ENCODE measurements around the gene GRAMD1B.

GRAMD1B gene

DNA sequence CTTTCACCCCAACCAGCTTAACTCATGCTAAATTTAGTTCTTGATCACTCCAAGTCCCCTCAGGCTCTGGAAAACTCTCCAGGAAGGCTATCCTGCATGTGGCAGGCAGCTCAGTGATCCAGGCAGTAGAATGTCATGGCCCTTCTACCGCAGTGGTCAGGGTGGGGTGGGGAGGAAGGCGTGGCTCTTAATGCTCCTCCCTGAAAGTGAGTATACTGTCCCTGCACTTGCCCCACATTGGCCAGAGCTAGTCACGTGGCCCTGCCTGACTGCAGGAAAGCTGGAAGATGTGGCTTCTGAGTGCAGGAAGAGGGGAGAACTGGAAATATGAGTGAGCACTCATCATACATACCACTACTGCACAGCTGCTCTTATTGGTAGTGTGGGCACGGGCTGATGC, 102.1 kb downstream of the GRAMD1B start:
- DNase-seq (ENCODE audit: low read depth), result peak; percentile 36

DNA sequence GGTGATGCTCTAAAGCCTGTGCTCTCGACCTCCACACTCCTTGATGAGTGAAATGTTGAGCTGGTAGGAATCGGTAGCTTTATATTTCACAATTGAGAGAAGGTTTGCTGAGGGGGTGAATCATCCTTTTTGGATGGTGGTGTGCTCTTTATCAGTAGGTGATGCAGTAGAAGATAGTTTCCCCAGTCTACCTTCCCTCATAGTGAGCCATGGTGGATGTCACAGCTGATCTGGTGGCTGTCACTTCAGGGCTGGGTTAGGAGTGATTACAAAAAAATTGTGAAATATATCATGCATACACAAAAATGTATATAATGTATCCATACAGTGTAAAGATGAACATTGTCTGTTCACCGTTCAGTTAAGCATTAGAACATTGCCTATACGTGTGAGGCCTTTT, 105.3 kb downstream of the GRAMD1B start:
- DNase-seq (ENCODE audit: low read depth), result no peak

DNA sequence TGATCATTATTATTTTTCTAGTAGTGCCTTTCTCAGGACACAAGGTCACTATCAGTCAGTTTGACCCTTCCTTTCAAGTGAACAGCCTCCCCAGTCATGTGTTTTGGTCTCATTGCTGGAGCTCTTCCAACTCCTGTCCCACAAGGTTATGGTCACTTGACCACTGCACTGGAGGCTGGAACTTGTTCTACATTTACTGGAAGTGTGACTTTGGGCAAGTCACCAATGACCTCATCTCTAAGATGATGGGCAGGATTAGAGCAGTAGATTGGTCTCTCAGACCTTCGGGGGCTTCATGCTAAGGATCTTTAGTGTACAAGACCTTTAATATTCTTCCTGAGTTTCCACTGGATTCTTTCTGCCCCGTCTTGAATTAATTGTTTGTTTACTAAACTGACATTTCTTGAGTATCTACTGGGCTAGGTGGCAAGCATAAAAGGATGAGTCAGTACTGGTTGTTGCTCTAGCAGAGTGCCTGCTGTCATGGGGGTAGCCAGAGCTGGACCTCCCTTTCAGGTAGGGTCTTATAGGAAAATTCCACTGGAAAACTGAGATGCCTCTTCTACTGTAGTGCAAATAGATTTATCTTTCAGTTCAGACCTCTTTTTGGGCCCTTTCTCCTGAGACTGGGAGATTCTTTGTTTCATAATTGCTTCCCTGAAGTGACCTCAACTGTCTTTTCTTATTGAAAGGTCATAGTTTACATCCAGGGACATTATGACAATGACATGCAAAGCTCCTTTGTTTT, 106.8 kb downstream of the GRAMD1B start:
- DNase-seq (ENCODE audit: low read depth), result peak; percentile 65

DNA sequence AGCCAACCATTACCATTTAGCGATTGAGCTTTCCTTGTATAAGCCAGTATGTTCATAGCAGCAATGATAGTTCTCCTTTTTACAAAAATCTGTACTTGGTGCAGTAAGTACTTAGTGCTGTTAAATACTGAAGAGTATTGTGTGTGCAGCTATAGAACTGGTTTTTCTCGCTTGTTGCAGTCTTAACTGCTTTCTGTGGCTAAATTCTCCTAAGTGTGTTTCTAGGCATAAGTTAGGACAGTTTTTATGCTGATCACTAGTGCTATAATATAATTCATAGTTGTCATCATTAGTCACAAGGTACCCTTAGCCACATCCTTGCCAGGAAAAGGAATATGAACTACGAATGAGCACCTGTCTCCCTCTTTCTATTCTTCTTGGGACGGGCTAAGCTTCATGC, 107.7 kb downstream of the GRAMD1B start:
- DNase-seq (ENCODE audit: low read depth), result no peak

DNA sequence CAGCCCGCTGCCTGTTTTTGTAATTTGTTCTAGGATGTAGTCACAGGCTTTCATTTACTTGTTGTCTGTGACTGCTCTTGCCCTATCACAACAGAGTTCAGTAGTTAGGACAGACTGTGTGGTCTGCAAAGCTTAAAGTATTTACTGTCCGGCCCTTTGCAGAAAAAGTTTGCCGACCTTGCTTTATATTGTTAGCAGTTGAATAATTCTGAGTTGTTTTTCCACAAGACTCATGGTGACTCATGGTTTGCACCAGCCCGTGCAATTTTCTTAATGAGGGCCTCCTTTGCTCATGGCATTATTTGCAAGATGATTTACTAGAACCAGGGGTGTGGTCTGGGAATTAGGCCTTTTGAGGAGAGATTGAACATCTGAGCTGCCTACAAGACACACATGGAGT, 113.7 kb downstream of the GRAMD1B start:
- peak; percentile 92 for DNase-seq (ENCODE audit: low read depth)

DNA sequence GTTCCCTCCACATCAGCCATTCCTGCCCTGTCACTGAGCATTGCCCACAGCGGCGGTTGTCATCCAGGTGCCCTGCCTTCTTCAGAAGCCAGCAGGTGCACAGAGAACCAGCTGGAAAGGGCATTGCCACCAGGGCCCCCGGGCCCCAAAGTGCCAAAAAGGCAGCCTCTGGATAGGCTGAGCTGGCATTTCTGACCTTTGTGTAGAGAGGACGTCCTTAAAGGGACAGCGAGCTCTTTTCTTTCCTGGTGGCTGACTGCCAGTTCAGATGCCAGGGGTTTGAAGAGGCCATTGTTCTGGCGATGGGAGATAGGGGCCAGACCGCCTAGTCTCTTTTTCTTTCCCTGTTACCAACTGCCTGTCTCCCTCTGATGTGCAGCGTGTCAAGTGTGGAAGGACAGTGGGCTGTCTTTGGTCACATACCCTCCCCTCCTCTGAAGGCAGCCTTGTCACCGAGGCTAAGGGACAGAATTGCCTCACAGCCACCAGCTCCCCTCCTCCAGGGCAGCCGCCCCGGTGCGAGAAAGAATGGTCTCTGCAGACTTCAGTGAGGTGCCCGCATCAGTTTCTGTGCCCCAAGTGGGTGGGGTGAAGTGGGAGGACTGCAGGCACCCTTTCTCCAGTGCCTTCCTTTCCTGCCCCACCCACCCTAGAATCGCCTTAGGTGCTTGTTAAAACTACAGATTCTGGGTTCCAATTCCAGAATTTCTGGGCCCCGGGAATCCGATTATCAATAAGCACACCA, 114.7 kb downstream of the GRAMD1B start:
- no peak for DNase-seq (ENCODE audit: low read depth)

DNA sequence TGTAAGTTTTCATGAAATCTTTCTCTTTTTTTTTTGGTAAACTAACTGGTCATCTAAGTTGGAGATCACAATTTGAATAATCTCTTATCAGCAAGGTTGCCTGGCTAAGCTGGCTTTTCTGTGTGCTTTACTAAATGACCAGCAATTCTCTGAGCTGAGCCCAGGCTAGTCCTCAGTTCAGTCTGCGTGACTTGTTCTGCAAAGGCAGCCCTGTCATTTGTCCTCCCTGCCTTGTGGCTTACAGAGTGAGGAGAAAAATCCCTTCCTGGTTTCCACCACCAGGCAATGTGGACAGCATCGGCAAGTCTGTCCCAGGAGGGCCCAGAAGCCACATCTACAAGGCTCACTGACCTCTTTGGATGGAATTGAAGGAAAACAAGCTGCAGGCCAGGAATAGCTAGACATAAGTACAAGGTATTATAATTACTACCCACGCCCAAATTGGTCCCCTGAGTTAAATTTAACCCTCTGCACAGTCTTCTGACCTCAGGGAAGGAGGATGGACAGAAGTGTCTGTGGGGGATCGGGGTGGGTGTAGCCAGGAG, 115.7 kb downstream of the GRAMD1B start:
- peak; percentile 23 for DNase-seq (ENCODE audit: low read depth)

DNA sequence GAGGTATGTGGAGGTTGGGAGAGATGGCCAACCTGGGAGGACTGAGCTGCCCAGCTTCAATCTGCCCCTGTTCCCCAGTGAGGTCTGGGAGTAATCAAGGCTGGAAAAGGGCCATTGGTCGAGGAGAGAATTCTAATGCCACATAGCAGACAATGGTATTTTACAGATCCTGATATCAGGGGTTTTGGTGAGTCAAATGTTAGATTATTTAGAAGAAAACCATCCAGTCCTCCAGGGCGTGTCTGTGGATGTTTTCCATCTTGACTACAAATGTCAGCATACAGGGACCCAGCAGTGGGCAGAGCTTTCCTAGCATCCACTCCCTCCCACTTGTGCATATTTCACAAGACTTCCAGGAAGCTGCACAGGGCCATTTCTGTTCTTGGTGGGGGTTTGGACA, 116.4 kb downstream of the GRAMD1B start:
- DNase-seq (ENCODE audit: low read depth), result peak; percentile 88

DNA sequence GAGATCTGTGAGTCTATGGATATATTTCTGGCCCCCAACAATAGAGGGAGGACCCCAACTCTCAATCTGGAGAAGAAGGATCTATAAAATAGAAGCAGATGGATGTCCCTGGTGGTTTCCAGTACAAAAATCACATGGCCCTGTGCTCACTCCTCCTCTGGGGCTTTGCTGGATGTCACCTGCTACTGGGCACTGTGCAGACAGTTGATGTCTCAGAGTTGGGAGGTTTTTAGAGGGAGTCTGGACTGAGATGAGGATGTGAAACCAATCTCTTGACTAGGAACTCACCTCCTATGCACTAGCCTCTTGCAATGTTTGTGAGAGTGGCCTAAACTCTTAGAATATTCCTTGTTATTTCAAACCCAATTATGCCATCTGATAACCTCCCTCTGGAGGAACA, 117.1 kb downstream of the GRAMD1B start:
- DNase-seq (ENCODE audit: low read depth), result no peak

DNA sequence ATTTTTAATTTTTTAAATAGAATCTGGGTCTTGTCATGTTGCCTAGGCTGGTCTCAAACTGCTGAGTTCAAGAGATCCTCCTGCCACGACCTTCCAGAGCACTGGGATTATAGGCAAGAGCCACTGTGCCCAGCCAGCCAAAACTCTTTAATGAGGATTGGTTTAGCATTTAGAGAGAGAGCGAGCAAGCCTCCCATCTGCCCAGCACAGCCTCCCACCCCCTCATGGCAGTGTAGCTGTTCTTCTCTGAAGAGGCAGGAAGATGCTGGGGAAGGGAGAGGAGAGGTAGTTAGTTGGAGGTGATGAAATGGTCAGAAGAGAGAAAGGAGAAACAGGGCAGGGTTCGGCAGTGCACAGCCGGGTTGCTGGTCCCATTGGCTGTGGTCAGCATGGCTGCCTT, 118.7 kb downstream of the GRAMD1B start:
- DNase-seq (ENCODE audit: low read depth), result no peak

DNA sequence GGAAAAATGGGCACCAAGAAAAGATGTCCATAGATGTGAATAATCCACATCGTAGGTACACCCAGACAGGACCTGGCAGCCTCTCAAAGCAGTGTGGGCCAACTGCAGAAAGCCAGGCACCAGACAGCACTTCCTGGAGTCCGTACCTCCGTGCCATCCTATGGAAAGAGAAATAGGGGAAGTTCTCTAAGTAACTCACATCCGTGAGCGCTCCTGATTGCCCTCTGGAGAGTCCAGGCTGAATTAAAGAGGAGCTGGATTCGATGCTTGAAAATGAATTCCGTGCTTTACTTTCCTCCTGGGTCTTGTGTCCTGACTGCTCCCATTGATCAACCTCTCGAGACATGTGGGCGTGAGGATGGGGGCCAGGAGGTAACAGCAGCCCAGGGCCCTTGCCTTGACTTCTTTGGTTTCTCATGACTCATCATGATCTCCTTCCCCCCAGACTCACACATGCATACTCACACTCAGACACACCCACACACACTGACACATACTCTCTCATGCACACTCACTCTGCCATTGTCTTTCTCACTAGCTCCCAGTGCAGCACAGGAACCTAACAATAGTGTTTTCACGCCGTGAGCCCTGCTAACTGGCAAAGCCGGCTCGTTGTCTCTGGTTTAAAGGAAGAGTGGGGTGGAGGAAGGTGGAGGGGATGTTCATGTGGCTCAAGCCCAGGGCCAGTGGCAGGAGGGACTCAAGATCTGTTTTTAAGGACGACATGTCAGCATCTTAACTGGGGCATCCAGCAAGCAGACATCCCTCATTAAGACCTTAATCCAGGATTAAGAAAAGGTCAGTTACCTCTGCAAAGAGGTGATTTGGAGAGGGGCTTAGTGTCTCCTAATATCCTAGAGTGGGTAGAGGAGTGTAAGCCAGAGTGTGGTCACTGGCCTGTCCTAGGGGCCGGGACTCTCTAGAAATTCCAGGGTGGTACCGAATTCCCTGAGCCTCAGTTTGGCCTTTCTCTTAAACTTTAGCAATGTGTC, 120.2 kb downstream of the GRAMD1B start:
- no peak for DNase-seq (ENCODE audit: low read depth)

DNA sequence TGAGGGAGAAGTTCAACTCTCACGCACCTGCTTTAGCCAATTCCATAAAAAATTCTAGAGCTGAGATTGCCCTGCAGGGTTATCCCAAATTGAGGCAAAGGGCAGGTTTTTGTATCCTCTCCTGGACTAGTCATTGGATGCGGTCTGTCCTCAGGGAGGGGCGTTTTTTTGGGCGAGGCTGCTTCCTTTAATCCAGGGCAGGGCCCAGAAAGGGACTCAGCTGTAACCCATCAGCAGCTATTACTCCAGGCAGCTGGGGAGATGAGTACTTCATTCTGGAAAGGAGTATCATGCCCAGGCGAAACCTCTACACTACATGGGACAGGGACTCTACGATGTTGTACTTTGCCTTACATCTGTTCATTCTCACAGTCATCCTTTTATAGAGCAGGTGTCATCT, 121.0 kb downstream of the GRAMD1B start:
- DNase-seq (ENCODE audit: low read depth), result no peak

DNA sequence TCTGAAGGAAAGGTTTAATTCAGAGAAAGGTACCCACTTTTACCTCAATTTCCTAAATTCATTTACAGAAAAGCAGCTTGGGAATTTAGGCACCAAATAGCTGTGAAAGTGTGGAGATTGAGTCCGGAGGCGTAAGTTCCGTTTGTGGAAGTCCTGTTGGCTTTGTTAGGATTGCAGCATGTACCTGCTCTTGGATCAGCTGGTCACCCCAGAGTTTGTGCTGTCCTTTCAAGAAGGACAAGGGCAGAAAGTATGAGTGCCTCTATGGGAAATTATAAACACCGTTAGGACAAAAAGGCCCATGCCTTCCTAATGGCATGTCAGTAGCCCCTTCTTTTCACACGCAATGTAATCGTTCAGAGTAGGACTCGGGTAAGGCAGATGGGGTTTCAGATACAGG, 126.6 kb downstream of the GRAMD1B start:
- no peak for DNase-seq (ENCODE audit: low read depth)

DNA sequence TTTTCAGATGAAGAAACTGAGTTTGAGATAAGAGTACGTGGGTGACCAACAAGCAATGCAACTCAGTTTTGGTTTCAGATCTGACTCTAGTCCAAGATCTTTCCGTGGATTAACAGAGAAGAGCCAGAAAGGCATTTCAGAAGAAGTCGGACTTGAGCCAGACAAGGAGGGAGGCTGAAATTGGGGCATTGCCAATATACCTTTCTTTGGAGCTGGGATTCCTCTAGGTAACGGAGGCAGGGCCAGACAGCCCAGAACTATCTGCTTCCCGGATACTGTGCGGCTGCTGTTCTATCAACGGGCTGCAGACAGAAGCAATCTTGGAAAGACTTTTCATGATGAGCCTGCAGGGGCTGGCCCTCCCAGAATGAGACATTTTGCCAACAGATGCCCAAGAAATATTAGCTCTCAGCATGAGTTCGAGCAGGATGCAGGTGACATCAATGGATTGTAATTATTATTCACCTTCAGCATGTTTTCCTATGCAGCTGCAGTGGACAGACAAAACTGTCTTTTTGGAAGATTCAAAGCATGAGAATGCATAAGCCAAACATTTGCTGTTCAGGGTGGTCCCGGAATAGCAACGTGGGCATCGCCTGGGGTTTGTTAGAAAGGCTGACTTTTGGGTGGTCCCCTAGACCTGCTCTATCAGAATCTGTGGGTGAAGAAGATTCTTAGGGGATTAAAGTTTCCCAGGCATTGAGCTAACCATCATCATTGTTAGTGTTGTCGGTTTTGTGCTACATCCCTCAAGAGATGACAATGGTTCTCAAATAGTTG, 128.7 kb downstream of the GRAMD1B start:
- DNase-seq (ENCODE audit: low read depth), result no peak

DNA sequence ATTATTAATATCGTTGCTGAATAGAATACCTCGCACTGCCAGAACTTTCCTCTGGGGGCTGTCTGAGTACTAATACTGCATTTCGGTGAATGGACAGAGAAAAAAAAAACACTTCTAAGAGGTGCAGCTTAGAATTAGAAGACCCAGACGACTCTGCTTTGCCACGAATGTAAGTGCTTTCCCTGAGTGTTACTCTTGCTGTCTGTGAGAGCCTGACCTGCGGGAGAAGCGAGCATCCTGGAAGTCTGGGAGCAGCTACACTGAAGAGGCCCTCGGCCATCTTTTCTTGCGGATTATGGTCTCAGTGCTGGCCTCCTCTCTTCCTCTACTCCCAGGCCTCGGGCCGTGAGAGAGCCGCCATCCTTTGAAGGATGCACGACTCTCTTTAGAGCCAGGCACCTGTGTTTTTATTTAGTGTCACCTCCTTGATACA, 129.5 kb downstream of the GRAMD1B start:
- peak; percentile 42 for DNase-seq (ENCODE audit: low read depth)

DNA sequence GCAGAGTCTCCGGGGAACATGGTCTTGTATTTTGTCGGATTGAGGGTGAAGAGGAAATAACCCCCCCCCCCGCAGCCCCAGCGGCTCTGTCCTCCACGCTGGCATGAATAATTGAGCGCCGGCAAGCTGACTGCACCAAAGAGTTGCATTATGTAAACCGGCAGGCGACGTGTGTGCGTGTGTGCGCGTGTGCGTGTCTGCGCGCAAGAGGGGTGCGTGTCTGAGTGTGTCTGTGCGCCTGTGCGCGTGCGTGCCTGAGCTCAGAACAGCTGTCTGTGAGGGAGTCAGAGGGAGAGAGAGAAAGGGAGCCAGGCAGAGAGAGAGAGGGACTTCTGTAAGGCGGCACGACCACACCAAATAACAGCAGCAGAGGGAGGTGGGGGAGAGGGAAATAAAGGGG, 129.9 kb downstream of the GRAMD1B start:
- DNase-seq (ENCODE audit: low read depth), result peak; percentile 87

DNA sequence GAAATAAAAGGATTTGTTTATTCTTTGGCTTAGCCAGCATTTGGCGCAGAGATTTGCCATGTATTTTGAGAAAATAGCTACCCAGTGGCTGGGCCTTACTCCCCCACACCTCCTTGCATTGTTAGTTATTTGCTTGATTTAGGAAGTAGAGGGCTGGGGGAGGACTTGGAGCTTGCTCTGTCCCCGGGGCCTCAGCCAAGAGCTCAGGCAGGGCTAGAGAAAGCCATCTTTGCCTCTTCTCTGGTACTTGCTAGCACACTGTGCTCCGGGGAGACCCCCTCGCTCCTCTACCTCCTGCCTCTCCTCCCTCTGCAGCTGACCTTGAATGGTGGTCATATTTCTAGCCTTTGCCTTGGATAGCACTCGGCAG, 131.3 kb downstream of the GRAMD1B start:
- DNase-seq (ENCODE audit: low read depth), result no peak

DNA sequence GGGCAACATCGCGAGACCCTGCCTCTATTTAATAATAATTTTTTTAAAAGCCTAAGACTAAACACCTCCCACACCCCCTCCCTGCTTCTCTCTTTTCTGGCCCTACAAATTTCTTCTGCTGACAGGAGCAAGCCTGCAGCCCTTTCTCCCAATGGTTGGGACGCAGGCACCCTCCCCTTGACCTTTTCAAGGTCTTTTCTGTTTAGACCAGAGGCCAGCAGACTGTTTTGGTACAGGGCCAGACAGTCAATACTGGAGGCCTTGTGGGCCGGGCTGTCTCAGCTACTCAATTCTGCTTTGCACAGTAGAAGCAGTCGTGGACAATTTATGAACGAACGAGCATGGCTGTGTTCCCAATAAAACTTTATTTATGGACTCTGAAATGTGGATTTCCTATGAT, 132.1 kb downstream of the GRAMD1B start:
- DNase-seq (ENCODE audit: low read depth), result no peak

DNA sequence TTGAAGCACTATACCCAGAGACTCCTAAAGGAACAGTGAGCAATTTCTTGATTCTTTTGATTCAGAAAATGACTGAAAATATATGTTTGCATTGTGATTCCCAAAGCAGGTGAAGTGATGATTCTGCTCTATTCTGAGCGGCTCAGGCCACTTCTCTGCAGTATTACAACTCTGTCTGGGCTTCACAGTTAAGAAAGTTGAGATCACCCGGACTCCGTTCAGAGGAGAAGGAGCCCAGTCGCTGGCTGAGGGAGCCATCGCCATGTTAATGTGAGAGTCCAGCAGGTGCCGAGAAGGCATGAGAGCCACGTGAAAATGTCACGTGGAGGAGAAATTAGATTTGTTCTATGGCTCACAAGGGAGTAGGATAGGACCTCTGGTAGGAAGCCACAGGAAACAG, 132.8 kb downstream of the GRAMD1B start:
- no peak for DNase-seq (ENCODE audit: low read depth)

DNA sequence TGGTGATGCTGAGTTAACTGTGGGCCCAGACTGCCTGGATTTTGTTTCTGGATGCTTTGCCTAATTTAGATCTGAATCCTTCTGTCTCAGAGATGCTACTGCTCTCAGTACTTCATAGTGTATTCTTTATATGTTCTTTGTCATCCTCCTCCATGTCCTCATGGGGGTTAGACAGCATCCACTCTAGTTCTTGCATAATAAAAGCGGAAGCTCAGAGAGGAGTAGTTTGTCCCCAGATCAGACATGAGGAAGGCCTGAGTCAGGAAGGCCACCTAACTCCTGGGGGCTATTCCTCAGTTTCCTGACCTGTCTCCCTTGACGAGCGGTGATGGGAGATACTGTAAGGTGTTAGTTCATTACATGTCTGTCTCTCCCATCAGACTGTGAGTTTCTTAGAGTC, 134.2 kb downstream of the GRAMD1B start:
- DNase-seq (ENCODE audit: low read depth), result no peak

DNA sequence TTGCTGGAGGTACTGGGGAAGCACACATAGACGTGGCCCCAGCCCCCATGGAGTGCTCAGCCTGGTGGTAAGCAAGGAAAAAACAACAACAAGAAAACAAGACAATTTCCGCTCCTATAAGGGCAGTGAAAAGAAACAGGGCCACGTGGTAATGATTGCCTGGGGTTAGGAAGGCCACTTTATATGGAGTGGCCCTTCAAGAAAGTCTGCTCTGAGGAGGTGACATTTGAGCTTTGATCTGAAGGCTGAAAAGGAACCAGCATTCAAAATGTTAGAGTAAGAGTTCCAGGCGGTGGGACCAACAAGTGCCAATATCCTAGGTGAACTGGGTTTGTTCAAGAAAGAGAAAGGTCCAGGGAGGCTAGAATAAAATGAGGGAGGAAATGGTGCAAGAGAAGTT, 136.8 kb downstream of the GRAMD1B start:
- DNase-seq (ENCODE audit: low read depth), result no peak
